ENCODE results near the gene VPS13D. TPM values are rescaled to one million over a fixed set of nuclear protein-coding genes. Genes with fewer than 3 reads are reported as not detected.

The VPS13D gene, protein sequence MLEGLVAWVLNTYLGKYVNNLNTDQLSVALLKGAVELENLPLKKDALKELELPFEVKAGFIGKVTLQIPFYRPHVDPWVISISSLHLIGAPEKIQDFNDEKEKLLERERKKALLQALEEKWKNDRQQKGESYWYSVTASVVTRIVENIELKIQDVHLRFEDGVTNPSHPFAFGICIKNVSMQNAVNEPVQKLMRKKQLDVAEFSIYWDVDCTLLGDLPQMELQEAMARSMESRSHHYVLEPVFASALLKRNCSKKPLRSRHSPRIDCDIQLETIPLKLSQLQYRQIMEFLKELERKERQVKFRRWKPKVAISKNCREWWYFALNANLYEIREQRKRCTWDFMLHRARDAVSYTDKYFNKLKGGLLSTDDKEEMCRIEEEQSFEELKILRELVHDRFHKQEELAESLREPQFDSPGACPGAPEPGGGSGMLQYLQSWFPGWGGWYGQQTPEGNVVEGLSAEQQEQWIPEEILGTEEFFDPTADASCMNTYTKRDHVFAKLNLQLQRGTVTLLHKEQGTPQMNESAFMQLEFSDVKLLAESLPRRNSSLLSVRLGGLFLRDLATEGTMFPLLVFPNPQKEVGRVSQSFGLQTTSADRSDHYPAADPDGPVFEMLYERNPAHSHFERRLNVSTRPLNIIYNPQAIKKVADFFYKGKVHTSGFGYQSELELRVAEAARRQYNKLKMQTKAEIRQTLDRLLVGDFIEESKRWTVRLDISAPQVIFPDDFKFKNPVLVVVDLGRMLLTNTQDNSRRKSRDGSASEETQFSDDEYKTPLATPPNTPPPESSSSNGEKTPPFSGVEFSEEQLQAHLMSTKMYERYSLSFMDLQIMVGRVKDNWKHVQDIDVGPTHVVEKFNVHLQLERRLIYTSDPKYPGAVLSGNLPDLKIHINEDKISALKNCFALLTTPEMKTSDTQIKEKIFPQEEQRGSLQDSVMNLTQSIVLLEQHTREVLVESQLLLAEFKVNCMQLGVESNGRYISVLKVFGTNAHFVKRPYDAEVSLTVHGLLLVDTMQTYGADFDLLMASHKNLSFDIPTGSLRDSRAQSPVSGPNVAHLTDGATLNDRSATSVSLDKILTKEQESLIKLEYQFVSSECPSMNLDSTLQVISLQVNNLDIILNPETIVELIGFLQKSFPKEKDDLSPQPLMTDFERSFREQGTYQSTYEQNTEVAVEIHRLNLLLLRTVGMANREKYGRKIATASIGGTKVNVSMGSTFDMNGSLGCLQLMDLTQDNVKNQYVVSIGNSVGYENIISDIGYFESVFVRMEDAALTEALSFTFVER (N-terminal part only)
- 1 to 10 TPM; 4.2 to 9.9 (median 6.6) TPM for polyA plus RNA-seq

DNA sequence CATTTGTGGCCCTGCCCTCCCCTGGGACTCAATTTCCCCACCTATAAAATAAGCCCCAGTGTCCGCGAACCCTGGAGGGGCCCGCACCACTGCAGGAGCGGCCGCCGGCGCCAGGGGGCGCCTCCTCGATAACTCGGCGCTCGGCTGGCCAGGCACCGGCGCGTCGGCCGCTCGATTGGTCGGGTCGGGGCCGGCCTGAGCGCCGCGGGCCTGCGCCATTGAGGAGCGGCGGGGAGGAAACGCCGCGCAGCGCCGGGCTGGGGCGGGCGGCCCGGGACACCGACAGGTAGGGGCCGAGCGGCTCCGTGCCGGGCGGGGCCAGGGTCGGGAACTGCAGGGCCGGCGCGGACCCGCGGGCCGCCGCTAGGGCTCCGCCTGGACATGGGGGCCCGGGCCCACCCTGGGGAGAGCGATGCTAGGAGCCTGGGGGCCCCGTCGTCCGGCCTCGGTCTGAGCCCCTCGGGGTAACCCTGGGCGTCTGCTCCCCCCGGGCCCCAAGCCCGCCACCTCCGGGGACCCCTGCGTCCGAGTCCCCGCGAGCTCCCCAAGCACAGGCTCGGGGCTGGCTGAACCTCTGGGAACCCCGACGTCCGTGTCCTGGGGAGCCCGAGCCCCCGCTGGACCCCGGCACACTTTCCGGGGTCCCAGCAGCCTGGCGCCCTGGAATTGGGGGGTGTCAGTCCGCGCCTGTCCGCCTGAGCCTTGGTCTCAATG lies at the start of gene VPS13D:
VPS13D (plus strand) TSS at position 196 of the 714 bp plus-strand sequence. CDS start 4,237 bp downstream, outside the sequence.
- Mint-ChIP-seq H3K36me3 (peaks cover 3% of the 10 kb centered on the region in 3 donors), H3K4me3 (peak within 1 kb of the TSS; percentile 86 to 90 (median 87))

DNA sequence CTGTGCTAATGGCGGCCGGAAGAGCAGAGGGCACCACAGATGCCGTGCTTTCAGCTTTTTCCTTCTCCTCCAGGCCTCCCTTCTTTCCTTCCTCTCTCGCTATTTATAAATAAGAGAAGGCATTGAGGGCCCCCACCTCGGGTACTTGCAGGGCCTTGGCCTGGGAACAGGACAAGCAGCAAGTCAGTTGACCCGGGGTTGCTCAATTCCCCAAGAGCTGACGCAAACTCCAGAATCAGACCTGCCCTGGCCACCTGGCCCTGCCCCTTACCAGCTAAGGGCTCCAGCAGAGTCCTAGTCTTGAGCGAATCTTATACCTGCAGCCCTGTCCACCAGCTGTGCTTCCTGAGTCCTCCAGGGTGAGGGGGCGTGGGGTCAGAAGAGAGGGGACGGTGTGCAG lies 49.5 kb upstream of the VPS13D start:
- Mint-ChIP-seq H3K9me3 (no peaks in the 10 kb centered on the region), H3K4me1 (peaks cover 96 to 98% of the 10 kb centered on the region in 2 donors), H3K27me3 (ENCODE audit: low read depth in 3 of 3) (peaks cover 13 to 43% (median 37%) of the 10 kb centered on the region in 3 donors), H3K36me3 (peaks cover 0 to 4% (median 3%) of the 10 kb centered on the region in 3 donors), H3K27ac (peak overlapping the region; percentile 99 to 100 (median 100)), H3K4me3 (peak overlapping the region in 2 of 5 donors; percentile 29 to 40)
- no peak for DNase-seq

More for the DNA sequence above, at the start of gene VPS13D:
- Mint-ChIP-seq H3K4me1 (peaks cover 16 to 30% of the 10 kb centered on the region in 2 donors), H3K27ac (peak within 1 kb of the TSS in 4 of 6 donors; percentile 39 to 87 (median 80)), H3K27me3 (ENCODE audit: low read depth in 3 of 3) (no peaks in the 10 kb centered on the region), H3K9me3 (no peaks in the 10 kb centered on the region)
- DNase-seq = peak; percentile 78 to 83 (median 81)

DNA sequence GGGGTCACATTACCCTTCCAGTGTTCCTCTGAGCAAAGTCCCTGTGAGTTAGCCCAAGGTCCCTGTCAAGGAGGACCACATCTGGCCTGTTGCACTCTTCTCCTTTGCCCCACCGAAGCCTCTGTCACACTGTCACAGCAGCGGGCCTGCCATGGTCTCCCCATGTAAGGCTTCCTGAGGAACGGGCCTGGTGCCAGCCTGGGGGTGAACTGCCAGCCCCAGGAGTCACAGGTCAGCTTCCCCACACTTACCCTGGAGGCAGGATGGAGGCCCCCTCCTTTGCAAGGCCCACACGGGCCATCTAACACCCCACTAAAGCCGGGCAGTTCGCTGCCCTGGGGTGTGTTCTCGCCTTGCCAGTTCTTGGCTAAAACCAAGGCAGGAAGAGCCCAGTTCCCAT lies 48.9 kb upstream of the VPS13D start:
- DNase-seq = no peak
- Mint-ChIP-seq H3K27ac (peak overlapping the region; percentile 99 to 100 (median 100)), H3K9me3 (no peaks in the 10 kb centered on the region), H3K27me3 (ENCODE audit: low read depth in 3 of 3) (peaks cover 13 to 41% (median 32%) of the 10 kb centered on the region in 3 donors), H3K4me3 (peak overlapping the region in 2 of 5 donors; percentile 13 to 29), H3K4me1 (peaks cover 96 to 98% of the 10 kb centered on the region in 2 donors), H3K36me3 (peaks cover 0 to 4% (median 0%) of the 10 kb centered on the region in 3 donors)

GRCh38 chr1:12181568-12181967 lies 48.3 kb upstream of the VPS13D start:
- no peak overlapping the region for H3K4me3 Mint-ChIP-seq
- H3K9me3 Mint-ChIP-seq = no peaks in the 10 kb centered on the region
- peaks cover 96 to 98% of the 10 kb centered on the region in 2 donors for H3K4me1 Mint-ChIP-seq

GRCh38 chr1:12182410-12182984 lies 47.3 kb upstream of the VPS13D start:
- Mint-ChIP-seq H3K27me3 (ENCODE audit: low read depth in 3 of 3) (peaks cover 13 to 31% (median 22%) of the 10 kb centered on the region in 3 donors), H3K27ac (peak overlapping the region; percentile 99 to 100 (median 100)), H3K9me3 (no peaks in the 10 kb centered on the region), H3K4me1 (peaks cover 96 to 100% of the 10 kb centered on the region in 2 donors), H3K4me3 (peak overlapping the region in 3 of 5 donors; percentile 7 to 36 (median 13)), H3K36me3 (no peaks in the 10 kb centered on the region)
- no peak for DNase-seq

More at GRCh38 chr1:12181568-12181967, 48.3 kb upstream of the VPS13D start:
- no peaks in the 10 kb centered on the region for H3K36me3 Mint-ChIP-seq
- H3K27ac Mint-ChIP-seq = peak overlapping the region; percentile 99 to 100 (median 100)
- peaks cover 13 to 38% (median 26%) of the 10 kb centered on the region in 3 donors for H3K27me3 Mint-ChIP-seq (ENCODE audit: low read depth in 3 of 3)
- no peak for DNase-seq

DNA sequence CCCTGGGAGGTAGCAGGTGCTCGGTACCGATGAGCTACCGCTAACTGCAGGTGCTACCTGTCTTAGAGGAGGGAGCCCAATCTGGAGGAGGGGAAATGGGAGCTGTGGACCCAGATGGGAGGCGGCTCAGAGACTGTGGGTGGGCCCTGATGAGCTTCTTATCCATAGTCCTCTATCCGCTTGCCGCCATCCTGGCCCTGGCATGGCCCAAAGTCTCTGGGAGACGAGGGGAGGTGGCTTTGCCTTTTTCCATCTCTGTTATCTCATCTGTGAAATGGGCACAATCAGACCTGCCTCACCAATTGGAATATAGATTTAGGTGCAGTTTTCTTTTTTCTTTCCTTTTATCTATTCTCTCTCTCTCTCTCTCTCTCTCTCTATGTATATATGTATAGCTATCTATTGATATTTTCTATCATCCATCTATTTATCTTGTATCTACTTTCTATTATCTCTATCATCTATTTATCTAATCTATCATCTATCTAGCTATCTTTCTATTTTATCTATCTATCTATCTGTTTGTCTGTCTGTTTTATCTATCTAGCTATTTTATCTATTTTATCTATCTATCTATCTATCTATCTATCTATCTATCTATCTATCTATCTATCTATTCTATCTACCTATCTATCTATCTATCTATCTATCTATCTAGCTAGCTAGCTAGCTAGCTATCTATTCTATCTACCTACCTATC lies 46.6 kb upstream of the VPS13D start:
- Mint-ChIP-seq H3K4me1 (peaks cover 96 to 100% of the 10 kb centered on the region in 2 donors), H3K4me3 (peak overlapping the region in 1 of 5 donors; percentile 13), H3K36me3 (peaks cover 0 to 3% (median 0%) of the 10 kb centered on the region in 3 donors), H3K27ac (peak overlapping the region; percentile 99 to 100 (median 100)), H3K27me3 (ENCODE audit: low read depth in 3 of 3) (peaks cover 8 to 24% (median 15%) of the 10 kb centered on the region in 3 donors), H3K9me3 (no peaks in the 10 kb centered on the region)
- DNase-seq = no peak

DNA sequence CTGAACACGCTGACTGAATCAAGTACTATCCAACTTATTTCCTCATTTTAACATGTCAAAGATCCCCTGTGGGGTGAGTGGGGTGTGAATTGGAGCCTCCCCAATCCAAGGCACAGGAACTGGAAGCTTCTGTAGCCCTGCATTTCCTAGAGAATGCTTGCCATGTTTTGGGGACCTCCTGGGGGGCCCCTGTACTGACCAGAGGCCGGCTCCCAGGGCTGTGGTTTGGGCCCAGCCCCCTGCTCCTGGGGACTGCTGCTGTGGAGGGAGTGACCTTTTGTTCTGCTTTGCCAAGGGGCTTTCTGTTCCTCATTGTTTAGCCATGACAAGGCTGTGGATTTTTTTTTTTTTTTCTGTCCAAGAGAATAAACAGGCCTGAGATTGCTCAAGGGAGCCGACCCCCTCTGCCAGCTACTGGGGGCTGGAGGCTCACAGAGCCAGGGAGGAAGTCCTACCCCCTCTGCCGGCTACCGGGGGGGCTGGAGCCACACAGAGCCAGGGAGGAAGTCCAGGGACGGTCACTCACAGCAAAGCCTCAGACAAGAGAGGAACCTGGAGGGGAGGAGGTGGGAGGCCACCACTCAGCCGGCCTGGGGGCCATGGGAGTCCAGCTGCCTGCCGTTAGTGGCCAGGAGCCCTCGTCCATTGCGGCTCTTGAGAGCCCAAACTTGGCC lies 45.7 kb upstream of the VPS13D start:
- Mint-ChIP-seq H3K4me3 (peak overlapping the region in 4 of 5 donors; percentile 24 to 45 (median 34)), H3K4me1 (peaks cover 93 to 96% of the 10 kb centered on the region in 2 donors), H3K36me3 (peaks cover 0 to 3% (median 0%) of the 10 kb centered on the region in 3 donors), H3K27ac (peak overlapping the region; percentile 79 to 100 (median 100)), H3K9me3 (no peaks in the 10 kb centered on the region), H3K27me3 (ENCODE audit: low read depth in 3 of 3) (peaks cover 7 to 15% (median 10%) of the 10 kb centered on the region in 3 donors)
- peak; percentile 36 to 39 (median 37) for DNase-seq

GRCh38 chr1:12185036-12185917 lies 44.6 kb upstream of the VPS13D start:
- Mint-ChIP-seq H3K9me3 (no peaks in the 10 kb centered on the region), H3K27me3 (ENCODE audit: low read depth in 3 of 3) (peaks cover 0 to 12% (median 10%) of the 10 kb centered on the region in 3 donors), H3K27ac (peak overlapping the region; percentile 65 to 90 (median 84)), H3K4me3 (peak overlapping the region in 3 of 5 donors; percentile 5 to 44 (median 25)), H3K36me3 (peaks cover 5 to 11% (median 7%) of the 10 kb centered on the region in 3 donors), H3K4me1 (peaks cover 91 to 94% of the 10 kb centered on the region in 2 donors)
- no peak for DNase-seq

- Mint-ChIP-seq H3K4me1 (peaks cover 86 to 91% of the 10 kb centered on the region in 2 donors), H3K9me3 (no peaks in the 10 kb centered on the region), H3K36me3 (peaks cover 5 to 15% (median 10%) of the 10 kb centered on the region in 3 donors), H3K27me3 (ENCODE audit: low read depth in 3 of 3) (peaks cover 0 to 11% (median 9%) of the 10 kb centered on the region in 3 donors), H3K4me3 (peak overlapping the region in 1 of 5 donors; percentile 43), H3K27ac (peak overlapping the region; percentile 79 to 90 (median 84))
- DNase-seq = no peak
These were observed 43.7 kb upstream of the VPS13D start for GRCh38 chr1:12185918-12186678.

DNA sequence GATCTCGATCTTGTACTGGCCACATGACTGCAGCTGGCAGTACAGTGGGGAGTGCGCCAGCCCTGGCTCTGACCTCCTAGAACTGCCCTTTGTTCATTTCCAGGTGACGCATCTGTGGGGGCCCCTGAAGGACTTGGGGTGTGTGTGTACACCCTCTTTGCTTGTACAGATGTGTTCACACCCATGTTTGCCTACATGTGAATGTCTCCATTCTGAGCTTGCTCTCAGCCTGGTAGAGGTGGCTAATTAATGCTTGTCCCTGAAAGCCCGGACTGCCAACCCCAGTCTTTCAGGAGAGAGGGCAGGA lies 43.2 kb upstream of the VPS13D start:
- Mint-ChIP-seq H3K4me1 (peaks cover 80 to 86% of the 10 kb centered on the region in 2 donors), H3K36me3 (peaks cover 5 to 15% (median 10%) of the 10 kb centered on the region in 3 donors), H3K27ac (peak overlapping the region; percentile 79 to 90 (median 84)), H3K27me3 (ENCODE audit: low read depth in 3 of 3) (peaks cover 0 to 13% (median 8%) of the 10 kb centered on the region in 3 donors), H3K9me3 (no peaks in the 10 kb centered on the region), H3K4me3 (peak overlapping the region in 1 of 5 donors; percentile 41)
- no peak for DNase-seq
